OCI-M1 (cell line): ENCODE data around the gene MOB3B.

Experiments
- DNase-seq: peaks from one replicate; lab custom pipeline; 2025; lab: John Stamatoyannopoulos, UW

MOB3B gene

DNA sequence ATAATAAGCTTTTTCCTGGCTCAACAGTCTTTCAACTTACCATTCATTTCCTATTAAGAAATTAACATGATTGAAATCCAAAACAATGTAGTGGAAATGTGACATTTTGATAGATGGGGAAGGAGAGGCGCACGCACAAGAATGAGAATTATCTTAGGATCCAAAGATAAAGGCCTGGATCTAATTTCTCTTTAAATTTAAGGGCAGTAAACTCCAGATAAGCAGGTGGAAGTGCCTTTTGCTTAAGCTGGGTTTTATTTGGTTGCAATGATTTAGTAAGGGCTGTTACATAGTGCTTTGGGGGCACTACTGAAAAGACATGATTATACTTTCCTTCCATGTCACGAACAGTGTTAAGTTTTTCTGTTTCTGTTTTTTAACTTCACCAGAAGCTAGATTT lies 250.0 kb downstream of the MOB3B start:
- no peak for DNase-seq

DNA sequence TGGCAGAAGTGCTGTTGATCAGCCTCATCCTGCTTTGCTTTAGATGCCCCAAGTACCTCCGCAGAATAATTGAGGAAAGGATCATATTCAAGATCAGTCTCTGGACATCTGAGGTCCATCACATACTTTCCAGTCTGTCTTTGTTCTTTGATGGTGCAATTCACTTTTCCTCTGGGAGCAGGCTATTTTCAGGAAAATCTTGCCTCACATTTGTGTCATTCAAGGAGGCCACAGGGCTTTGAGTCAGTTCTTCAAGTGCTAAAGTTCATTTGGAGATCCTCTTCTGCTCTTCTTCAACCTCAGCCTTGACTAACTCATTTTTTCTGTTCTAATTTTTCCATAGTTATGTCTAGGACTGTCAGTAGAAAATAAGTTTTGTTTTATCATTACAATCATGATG lies 251.2 kb downstream of the MOB3B start:
- no peak for DNase-seq

GRCh38 chr9:27276193-27277030 lies 253.2 kb downstream of the MOB3B start:
- peak; percentile 86 for DNase-seq
